HG02571 (cell line): ENCODE data around the gene ANXA8L1.
"Not testable (repeated sequence)": the region's sequence is repeated elsewhere in the genome, so short reads cannot be mapped to it uniquely, and the experiment has no call there.

Experiments used
- ATAC-seq: cut with Tn5 transposase; IDR thresholded peaks from one replicate; pipeline ENCODE4 v1.9.1; 2021; ENCODE audit warnings: mild to moderate bottlenecking, moderate library complexity; ENCODE audit not compliant: unreplicated experiment

ANXA8L1 gene

GRCh38 chr10:46396441-46397279 lies 21.1 kb downstream of the ANXA8L1 start:
- ATAC-seq = not testable (repeated sequence)

GRCh38 chr10:46397767-46398166 lies 22.2 kb downstream of the ANXA8L1 start:
- not testable (repeated sequence) for ATAC-seq

GRCh38 chr10:46398212-46398886 lies 22.8 kb downstream of the ANXA8L1 start:
- ATAC-seq = not testable (repeated sequence)

- ATAC-seq = not testable (repeated sequence)
Observed at GRCh38 chr10:46409556-46409955, 34.0 kb downstream of the ANXA8L1 start.

GRCh38 chr10:46411123-46411522 lies 35.5 kb downstream of the ANXA8L1 start:
- not testable (repeated sequence) for ATAC-seq

- not testable (repeated sequence) for ATAC-seq
Observed at GRCh38 chr10:46412665-46413064, 37.1 kb downstream of the ANXA8L1 start.

GRCh38 chr10:46415291-46415690 lies 39.7 kb downstream of the ANXA8L1 start:
- not testable (repeated sequence) for ATAC-seq

- ATAC-seq = not testable (repeated sequence)
Observed at GRCh38 chr10:46418283-46418682, 42.7 kb downstream of the ANXA8L1 start.

GRCh38 chr10:46419570-46420379 lies 44.2 kb downstream of the ANXA8L1 start:
- ATAC-seq = not testable (repeated sequence)

GRCh38 chr10:46423550-46423949 lies 48.0 kb downstream of the ANXA8L1 start:
- not testable (repeated sequence) for ATAC-seq

- not testable (repeated sequence) for ATAC-seq
Observed at GRCh38 chr10:46440942-46441341, 65.4 kb downstream of the ANXA8L1 start.
